GM11168 (cell line): ENCODE measurements around the gene NDUFA5.
"Not testable (repeated sequence)": the region's sequence is repeated elsewhere in the genome, so short reads cannot be mapped to it uniquely, and the experiment has no call there.

Experiments
- in situ Hi-C: fragments of 300-500 bp; cut with MboI; formaldehyde crosslinking; loops from one replicate; pipeline ENCODE4 v1.12.0; 2022; ENCODE audit warnings: low sequenced_read_pairs; ENCODE audit not compliant: unreplicated experiment

Gene NDUFA5

DNA sequence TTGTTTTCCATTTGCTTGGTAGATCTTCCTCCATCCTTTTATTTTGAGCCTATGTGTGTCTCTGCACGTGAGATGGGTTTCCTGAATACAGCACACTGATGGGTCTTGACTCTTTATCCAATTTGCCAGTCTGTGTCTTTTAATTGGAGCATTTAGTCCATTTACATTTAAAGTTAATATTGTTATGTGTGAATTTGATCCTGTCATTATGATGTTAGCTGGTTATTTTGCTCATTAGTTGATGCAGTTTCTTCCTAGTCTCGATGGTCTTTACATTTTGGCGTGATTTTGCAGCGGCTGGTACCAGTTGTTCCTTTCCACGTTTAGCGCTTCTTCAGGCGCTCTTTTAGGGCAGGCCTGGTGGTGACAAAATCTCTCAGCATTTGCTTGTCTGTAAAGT, 31.1 kb downstream of the NDUFA5 start:
- in situ Hi-C loops, result not testable (repeated sequence)

- in situ Hi-C loops, result no loop called here
These were observed 35.6 kb downstream of the NDUFA5 start for GRCh38 chr7:123522066-123522465.

GRCh38 chr7:123505221-123505620, 52.4 kb downstream of the NDUFA5 start:
- in situ Hi-C loops, result no loop called here

- in situ Hi-C loops, result no loop called here
These were observed 55.4 kb downstream of the NDUFA5 start for GRCh38 chr7:123502201-123502600.

GRCh38 chr7:123500878-123501489, 56.6 kb downstream of the NDUFA5 start:
- in situ Hi-C loops, result no loop called here

DNA sequence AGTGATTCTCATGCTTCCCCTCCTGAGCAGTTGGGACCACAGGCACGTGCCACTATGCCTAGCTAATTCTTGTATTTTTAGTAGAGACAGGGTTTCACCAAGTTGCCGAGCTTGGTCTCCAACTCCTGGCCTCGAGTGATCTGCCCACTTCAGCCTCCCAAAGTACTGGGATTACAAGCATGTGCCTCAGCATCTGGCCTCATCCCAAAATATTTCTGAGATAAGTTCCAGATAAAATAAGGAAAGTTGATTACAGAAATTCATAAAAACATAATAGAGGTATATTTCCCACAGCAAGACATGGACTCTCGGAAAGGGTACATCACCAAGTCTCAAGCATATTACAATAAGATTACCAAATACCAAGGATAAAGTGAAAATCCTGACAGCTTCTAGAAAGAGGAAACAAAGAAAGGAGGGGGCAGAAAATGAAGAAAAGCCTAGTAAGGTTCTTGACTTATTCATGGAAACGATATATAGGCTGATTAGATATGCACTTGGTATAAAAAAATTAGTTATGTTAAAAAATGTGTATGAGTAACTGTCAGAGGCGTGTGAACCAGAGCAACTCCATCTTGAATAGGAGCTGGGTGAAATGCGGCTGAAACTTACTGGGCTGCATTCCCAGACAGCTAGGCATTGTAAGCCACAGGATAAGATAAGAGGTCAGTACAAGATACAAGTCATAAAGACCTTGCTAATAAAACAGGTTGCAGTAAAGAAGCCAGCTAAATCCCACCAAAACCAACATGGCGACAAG, 58.2 kb downstream of the NDUFA5 start:
- in situ Hi-C loops, result no loop called here

DNA sequence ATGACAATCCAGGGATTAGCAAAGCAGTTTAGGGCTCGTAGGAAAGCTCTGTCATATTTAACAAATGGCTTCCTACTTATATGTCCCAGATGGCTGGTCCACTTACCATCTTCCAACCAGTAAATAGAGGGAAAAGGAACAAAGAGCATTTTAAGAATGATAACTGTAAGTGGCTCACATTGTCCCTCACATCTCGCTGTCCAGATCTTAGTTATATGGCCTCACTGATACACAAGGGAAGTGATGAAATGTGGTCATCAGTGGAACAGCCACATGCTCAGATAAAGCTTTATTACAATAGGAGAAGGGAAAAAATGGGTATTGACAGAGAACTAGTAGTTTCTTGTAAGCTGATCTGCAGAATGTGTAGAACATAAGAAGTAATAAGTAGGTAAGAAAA, 59.0 kb downstream of the NDUFA5 start:
- in situ Hi-C loops, result no loop called here

DNA sequence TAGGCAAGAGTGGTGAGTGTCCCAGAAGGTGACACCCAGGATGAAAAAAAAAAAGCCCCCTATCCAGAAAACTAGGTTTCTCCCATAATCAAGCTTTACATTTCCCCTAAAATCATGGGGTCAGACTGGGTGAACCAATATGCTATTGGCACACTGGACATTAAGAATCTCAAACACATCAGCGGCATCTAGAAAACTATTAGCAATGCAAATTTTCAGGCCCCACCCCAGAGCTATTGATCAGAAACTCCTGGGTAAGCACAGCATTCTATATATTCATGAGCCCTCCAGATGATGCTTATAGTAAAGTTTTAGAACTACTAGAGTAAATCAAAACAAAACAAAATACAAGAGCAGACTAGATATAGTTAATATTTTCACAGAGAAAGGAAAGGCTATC, 59.6 kb downstream of the NDUFA5 start:
- in situ Hi-C loops, result no loop called here

- in situ Hi-C loops, result no loop called here
These were observed 63.3 kb downstream of the NDUFA5 start for GRCh38 chr7:123494193-123494796.

DNA sequence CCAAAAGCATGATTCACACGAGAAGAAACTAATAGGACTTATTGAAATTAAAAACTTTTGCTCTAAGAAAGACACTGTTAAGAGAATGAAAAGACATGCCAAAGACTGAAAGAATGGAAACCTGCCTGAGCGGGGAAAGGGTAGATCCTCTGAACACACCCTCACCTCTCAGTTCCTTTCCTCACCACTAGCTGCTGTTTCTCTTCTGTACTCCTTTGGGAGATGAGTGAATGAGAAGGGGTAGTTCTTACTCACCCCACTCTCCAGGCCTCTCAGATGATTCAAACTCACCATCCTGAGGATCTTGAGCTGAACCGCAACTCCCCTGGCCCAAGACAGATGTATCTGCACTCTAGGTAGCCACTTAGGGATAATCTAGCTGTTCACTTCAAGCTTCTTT, 65.1 kb downstream of the NDUFA5 start:
- in situ Hi-C loops, result no loop called here
